Esophagus muscularis mucosa (tissue), 4 donors: ENCODE measurements around the gene NANOS3.

ENCODE experiments used
- EP300 ChIP-seq: sonication (generic); formaldehyde crosslinking; IDR thresholded peaks from one replicate; pipeline ENCODE4 v1.6.1; 2017; ENCODE audit warnings: antibody characterized with exemption
- POLR2A ChIP-seq: fragments of 450-650 bp; IDR thresholded peaks from one replicate; pipeline ENCODE4 v1.6.1; 2017; ENCODE audit warnings: antibody characterized with exemption, moderate library complexity, mild to moderate bottlenecking, low read depth
- POLR2AphosphoS5 ChIP-seq, 2 donors: sonication (generic); formaldehyde crosslinking; IDR thresholded peaks; one replicate each; pipeline ENCODE4 v1.6.1; 2017; ENCODE audit warnings: antibody characterized with exemption in 2 of 2
- TF ChIP-seq, protein P1 (sequence below), 3 experiments: fragments of 200-600 bp in 2 of 3; fragments of 450-650 bp in 1 of 3; sonication (generic) in 2 of 3; IDR thresholded peaks; one replicate each; pipeline ENCODE4 v1.5.1; 2017 to 2019; ENCODE audit warnings: antibody characterized with exemption in 3 of 3, mild to moderate bottlenecking in 2 of 3, moderate library complexity in 1 of 3

DNA sequence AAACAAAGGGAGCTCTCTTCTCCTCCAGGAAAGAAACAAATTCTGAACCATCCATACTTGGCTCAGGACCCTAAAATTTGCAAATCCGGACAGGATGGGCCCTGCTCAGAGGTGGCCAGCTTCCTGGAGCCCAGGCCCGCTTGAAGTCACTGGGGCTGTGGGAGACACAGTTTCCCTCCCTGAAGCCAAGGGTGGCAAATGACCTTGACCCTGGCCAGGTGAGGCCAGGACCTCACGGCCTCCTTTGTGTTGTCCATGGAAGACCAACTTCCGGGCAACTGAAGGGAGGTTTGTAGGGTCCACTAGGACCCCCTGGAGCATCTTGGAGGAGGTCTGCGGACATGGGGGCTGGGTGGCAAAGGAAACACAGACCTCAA, 5.5 kb downstream of the NANOS3 start:
- TF ChIP-seq EP300 (no peak), POLR2A (no peak), POLR2AphosphoS5 (IDR thresholded peaks at IDR 0.05) (no peak)
- TF ChIP-seq, protein P1, sequence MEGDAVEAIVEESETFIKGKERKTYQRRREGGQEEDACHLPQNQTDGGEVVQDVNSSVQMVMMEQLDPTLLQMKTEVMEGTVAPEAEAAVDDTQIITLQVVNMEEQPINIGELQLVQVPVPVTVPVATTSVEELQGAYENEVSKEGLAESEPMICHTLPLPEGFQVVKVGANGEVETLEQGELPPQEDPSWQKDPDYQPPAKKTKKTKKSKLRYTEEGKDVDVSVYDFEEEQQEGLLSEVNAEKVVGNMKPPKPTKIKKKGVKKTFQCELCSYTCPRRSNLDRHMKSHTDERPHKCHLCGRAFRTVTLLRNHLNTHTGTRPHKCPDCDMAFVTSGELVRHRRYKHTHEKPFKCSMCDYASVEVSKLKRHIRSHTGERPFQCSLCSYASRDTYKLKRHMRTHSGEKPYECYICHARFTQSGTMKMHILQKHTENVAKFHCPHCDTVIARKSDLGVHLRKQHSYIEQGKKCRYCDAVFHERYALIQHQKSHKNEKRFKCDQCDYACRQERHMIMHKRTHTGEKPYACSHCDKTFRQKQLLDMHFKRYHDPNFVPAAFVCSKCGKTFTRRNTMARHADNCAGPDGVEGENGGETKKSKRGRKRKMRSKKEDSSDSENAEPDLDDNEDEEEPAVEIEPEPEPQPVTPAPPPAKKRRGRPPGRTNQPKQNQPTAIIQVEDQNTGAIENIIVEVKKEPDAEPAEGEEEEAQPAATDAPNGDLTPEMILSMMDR (IDR thresholded peaks at IDR 0.05): no peak
